Ovary (tissue), 10 donors: ENCODE measurements around the gene TXNRD2. TPM values are rescaled to one million over a fixed set of nuclear protein-coding genes. Genes with fewer than 3 reads are reported as not detected.
A peak's percentile ranks its signal among the peaks of the same experiment; 100 is the strongest.

Source experiments
- DNase-seq, 5 donors: peaks; one replicate each; pipeline ENCODE4 v3.0.0-alpha.2; 2019 to 2020
- H3K27ac ChIP-seq, 2 donors: fragments of 200-600 bp; one replicate each; pipeline versions ENCODE4 v1.5.1 to v1.8.0; 2019 to 2022
- H3K27me3 ChIP-seq: fragments of 200-600 bp; one replicate; pipeline ENCODE4 v1.8.0; 2022
- H3K36me3 ChIP-seq: fragments of 200-600 bp; sonication (generic); one replicate; pipeline ENCODE4 v1.5.1; 2019
- H3K4me1 ChIP-seq: one replicate; pipeline ENCODE4 v1.8.1; 2013; ENCODE audit warnings: mild to moderate bottlenecking, moderate library complexity; ENCODE audit not compliant: insufficient read depth
- H3K4me3 ChIP-seq: fragments of 200-600 bp; sonication (generic); one replicate; pipeline ENCODE4 v1.5.1; 2017
- H3K9me3 ChIP-seq, 2 donors: fragments of 200-600 bp in 1 of 2; sonication (generic) in 1 of 2; one replicate each; pipeline versions ENCODE4 v1.5.1 to v1.8.1; 2013 to 2019; ENCODE audit warnings: mild to moderate bottlenecking in 1 of 2, moderate library complexity in 1 of 2
- EP300 ChIP-seq: sonication (generic); formaldehyde crosslinking; IDR thresholded peaks from one replicate; pipeline ENCODE4 v1.6.1; 2017; ENCODE audit warnings: antibody characterized with exemption
- POLR2A ChIP-seq: fragments of 450-650 bp; IDR thresholded peaks from one replicate; pipeline ENCODE4 v1.6.1; 2017; ENCODE audit warnings: antibody characterized with exemption, mild to moderate bottlenecking, moderate library complexity
- WGBS, 3 donors: extraction: QIAGEN DNeasy Blood & Tissue Kit in 1 of 3; methylation state at CpG; one replicate each; pipeline versions ENCODE4 v1.1.5 to v1.1.7; 2013 to 2017; 5-methylcytosine and 5-hydroxymethylcytosine counted together
- intact Hi-C, 4 donors: fragments of 100-400 bp; cut with DNase I; formaldehyde crosslinking; loops; one replicate each; pipeline versions ENCODE4 v1.11.0 to v1.15.1; 2022 to 2023
- long read RNA-seq, 3 donors: library from polyadenylated mRNA in 2 of 3; unstranded in 2 of 3; transcript quantifications; one replicate each; pipeline ENCODE4 v2.0.0 and lab custom pipeline, GENCODE V29; 2021 to 2026
- polyA plus RNA-seq, 2 donors: library from polyadenylated mRNA; stranded (reverse); fragments of 200-250 nt in 1 of 2; fragments of 350-450 nt in 1 of 2; fragmentation: Illumina TruSeq in 1 of 2; extraction: RNeasy Lipid Tissue Mini Kit (QIAGEN cat#74804) in 1 of 2; gene quantifications; one replicate each; pipeline ENCODE4 v1.2.3, GENCODE V29; 2013 to 2014
- total RNA-seq, 7 donors: library from RNA; depleted of rRNA in 2 of 7; stranded (reverse); fragments of >200 nt in 2 of 7; fragmentation: NEBNext Ultra II Directional in 3 of 7; extraction: Animal tissue kit (Norgen Biotek cat#: 25700) in 3 of 7; gene quantifications; one replicate each; pipeline versions ENCODE4 v1.1.0 to v1.2.4, GENCODE V29; 2016 to 2023
- TF ChIP-seq, protein P1 (sequence below), 3 donors: fragments of 450-650 bp in 2 of 3; fragments of 200-600 bp in 1 of 3; IDR thresholded peaks; one replicate each; pipeline versions ENCODE4 v1.5.1 to v1.8.0; 2016 to 2022; ENCODE audit warnings: antibody characterized with exemption in 3 of 3, mild to moderate bottlenecking in 1 of 3
- donor health status: DM: no; HTN: no; CAD: no; lungs with moderate emphysema.
- donor health status: DM: no; HTN: no; CAD: no.
- donor health status: Bipolar disorder and iron deficiency.
- donor health status: DM: yes; HTN: yes; CAD: no.
- donor health status: DM: no; HTN: no; CAD: no.
- donor health status: DM: yes; HTN: yes; CAD: no.

Gene TXNRD2
- total RNA-seq (10 to 100 TPM; 21.3 to 37.3 (median 26.9) TPM), polyA plus RNA-seq (10 to 100 TPM; 21.3 to 37.8 TPM)
- long read RNA-seq, donor 1, partial matches to known transcripts = 5 of 60 reads
- long read RNA-seq, donor 1, other reads (novel, unspliced or antisense) = 51 of 60 reads
- long read RNA-seq, donor 2, transcript TXNRD2-204 (18 exons, 2,115 nt) = major isoform, 5 of 7 reads
- long read RNA-seq, donor 2, partial matches to known transcripts = 0 of 7 reads
- long read RNA-seq, donor 2, other reads (novel, unspliced or antisense) = 0 of 7 reads
- long read RNA-seq, donor 3, partial matches to known transcripts = 11 of 51 reads
- long read RNA-seq, donor 3, other reads (novel, unspliced or antisense) = 34 of 51 reads

DNA sequence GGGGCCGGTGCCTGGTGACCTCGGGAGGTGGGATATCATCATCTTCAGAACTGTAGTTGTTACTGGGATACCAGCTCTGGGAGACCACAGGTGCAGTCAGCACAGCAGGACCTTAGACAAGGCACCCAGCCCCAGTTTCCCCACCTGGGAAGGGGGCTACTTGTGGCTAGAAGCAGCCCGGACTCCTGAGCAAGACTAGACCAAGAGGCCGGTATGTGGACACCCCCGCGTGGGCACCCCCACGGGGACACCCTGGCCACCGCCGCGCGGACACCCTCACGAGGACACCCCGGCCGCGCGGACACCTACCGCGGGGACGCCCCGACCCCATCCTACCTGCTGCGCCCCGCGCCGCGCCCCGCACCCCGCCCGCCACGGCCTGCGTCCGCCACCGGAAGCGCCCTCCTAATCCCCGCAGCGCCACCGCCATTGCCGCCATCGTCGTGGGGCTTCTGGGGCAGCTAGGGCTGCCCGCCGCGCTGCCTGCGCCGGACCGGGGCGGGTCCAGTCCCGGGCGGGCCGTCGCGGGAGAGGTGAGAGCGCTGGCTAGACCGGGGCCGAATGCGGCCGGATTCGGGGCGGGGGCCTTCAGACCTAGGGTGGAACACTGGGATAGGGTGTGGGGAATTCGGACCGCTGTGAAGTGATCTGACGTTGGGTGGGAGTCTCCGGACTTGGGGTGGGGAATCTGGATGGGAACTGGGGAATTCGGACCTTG, at the start of gene TXNRD2, which contains the start of gene COMT:
TSS of gene TXNRD2 (minus strand) at position 454 of the 718 bp plus-strand sequence. CDS start at position 439, 15 bp downstream.
TSS of gene COMT (plus strand) at position 408 of the 718 bp plus-strand sequence. CDS start 20,755 bp downstream, outside the sequence.
- Histone ChIP-seq H3K4me3 (peak within 1 kb of the TSS; percentile 75), H3K4me1 (peaks cover 16% of the 10 kb centered on the region), H3K36me3 (no peaks in the 10 kb centered on the region), H3K27ac (peak within 1 kb of the TSS; percentile 97 to 98), H3K27me3 (no peaks in the 10 kb centered on the region), H3K9me3 (no peaks in the 10 kb centered on the region)
- TF ChIP-seq, protein P1, sequence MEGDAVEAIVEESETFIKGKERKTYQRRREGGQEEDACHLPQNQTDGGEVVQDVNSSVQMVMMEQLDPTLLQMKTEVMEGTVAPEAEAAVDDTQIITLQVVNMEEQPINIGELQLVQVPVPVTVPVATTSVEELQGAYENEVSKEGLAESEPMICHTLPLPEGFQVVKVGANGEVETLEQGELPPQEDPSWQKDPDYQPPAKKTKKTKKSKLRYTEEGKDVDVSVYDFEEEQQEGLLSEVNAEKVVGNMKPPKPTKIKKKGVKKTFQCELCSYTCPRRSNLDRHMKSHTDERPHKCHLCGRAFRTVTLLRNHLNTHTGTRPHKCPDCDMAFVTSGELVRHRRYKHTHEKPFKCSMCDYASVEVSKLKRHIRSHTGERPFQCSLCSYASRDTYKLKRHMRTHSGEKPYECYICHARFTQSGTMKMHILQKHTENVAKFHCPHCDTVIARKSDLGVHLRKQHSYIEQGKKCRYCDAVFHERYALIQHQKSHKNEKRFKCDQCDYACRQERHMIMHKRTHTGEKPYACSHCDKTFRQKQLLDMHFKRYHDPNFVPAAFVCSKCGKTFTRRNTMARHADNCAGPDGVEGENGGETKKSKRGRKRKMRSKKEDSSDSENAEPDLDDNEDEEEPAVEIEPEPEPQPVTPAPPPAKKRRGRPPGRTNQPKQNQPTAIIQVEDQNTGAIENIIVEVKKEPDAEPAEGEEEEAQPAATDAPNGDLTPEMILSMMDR (IDR thresholded peaks at IDR 0.05) = no peak
- peak; percentile 66 for TF ChIP-seq POLR2A
- TF ChIP-seq EP300 = no peak
- peak; percentile 69 to 86 (median 80) for DNase-seq
- 0 to 2% (median 1%) methylated on average over 31 to 63 of the region's 63 CpGs for WGBS, 3 donors
- intact Hi-C loops = loop anchor here in 1 of 4 donors (5.0 kb wide), 1 partner anchor 89 kb away; the partner anchor contains the start of genes GNB1L and RTL10

DNA sequence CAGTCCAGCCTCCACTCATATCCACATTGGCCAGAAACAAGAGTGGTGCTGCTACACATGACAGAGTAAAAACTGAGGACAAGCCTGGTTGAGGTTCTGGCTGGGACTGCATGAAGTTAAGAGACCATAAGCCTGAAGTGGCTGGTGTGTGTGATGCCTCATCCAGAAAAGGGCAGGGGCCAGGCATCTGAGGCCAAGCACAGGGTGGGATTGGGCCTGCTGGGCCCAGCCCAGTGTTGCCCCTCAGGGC, 49.7 kb upstream of the TXNRD2 start:
- no peaks in the 10 kb centered on the region for H3K27me3 ChIP-seq
- DNase-seq = peak in 2 of 5 donors; percentile 14 to 29
- TF ChIP-seq EP300 (no peak), POLR2A (no peak)
- TF ChIP-seq, protein P1 (IDR thresholded peaks at IDR 0.05) = no peak
- H3K36me3 ChIP-seq = no peaks in the 10 kb centered on the region
- H3K27ac ChIP-seq = no peak overlapping the region
- intact Hi-C loops = no loop called here
- H3K4me1 ChIP-seq = peaks cover 4% of the 10 kb centered on the region
- H3K9me3 ChIP-seq = no peaks in the 10 kb centered on the region
- no peak overlapping the region for H3K4me3 ChIP-seq

DNA sequence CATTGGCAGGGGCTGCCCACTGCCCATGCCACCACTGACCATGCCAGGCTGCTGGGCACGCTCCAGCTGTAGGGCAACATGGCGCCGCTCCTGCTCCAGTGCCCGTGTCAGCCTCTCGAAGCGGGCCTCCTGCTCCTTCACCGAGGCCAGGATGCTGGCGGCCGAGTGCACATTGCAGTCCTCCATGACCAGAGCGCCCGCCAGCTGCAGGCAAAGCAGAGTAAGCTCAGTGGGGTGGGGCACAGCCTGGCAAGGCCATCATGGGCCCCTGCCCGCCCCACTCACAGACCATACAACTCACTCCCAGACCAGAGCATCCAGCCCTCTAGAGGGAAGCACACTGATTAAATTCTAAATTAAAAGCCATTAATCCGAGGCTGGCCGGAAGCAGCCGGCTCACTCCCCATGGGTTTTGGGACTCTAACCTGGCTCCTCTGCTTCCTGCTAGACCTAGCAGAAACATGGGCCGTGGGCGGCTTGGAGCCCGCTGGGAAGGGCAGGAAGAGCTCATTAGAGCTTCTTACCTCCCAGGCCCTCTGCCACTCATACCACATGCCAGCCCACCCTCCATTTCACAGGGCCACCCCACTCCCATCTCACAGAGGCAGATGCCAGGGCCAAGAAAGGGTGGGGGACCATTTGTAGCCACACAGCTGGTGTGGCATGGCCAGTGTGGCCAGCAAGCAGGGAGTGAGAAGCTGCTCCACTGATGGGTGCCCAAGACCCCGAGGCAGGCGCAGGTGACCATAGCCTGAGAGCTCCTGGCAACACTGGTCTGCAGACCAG, 49.2 kb upstream of the TXNRD2 start:
- H3K27ac ChIP-seq = no peak overlapping the region
- H3K4me3 ChIP-seq = no peak overlapping the region
- 83 to 92% (median 87%) methylated on average over 20 of the region's 20 CpGs for WGBS, 3 donors
- intact Hi-C loops = no loop called here
- H3K4me1 ChIP-seq = peaks cover 1% of the 10 kb centered on the region
- TF ChIP-seq POLR2A (no peak), EP300 (no peak)
- TF ChIP-seq, protein P1 (IDR thresholded peaks at IDR 0.05) = no peak
- DNase-seq = peak in 2 of 5 donors; percentile 14 to 36
- no peaks in the 10 kb centered on the region for H3K9me3 ChIP-seq
- H3K27me3 ChIP-seq = no peaks in the 10 kb centered on the region
- no peaks in the 10 kb centered on the region for H3K36me3 ChIP-seq

DNA sequence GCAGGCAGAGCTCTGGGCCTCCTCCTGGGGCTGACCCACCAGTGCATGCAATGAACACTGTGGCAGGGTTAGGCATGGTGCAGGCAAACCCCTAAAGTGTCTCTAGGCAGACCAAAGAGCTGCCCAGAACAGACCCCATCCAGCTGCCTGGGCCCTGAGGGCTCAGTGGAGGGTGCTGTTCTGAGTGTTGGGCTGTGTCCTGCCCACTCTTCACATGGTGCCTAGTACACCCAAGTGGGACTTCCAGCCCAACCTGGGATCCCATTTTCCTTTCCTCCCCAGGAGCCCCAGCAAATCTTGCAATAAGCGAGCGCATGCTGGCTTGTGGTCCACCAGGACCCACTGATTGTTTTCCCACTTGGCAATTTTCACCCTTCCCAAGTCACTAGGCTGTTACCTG, 48.6 kb upstream of the TXNRD2 start:
- Histone ChIP-seq H3K4me3 (no peak overlapping the region), H3K27me3 (no peaks in the 10 kb centered on the region), H3K27ac (no peak overlapping the region), H3K4me1 (no peaks in the 10 kb centered on the region), H3K36me3 (no peaks in the 10 kb centered on the region), H3K9me3 (no peaks in the 10 kb centered on the region)
- 50 to 98% (median 74%) methylated on average over 2 of the region's 2 CpGs for WGBS, 3 donors
- TF ChIP-seq EP300 (no peak), POLR2A (no peak)
- TF ChIP-seq, protein P1 (IDR thresholded peaks at IDR 0.05) = no peak
- intact Hi-C loops = no loop called here
- DNase-seq = no peak
